Endothelial cell of umbilical vein (primary cell): ENCODE data around the gene VIT. TPM values are rescaled to one million over a fixed set of nuclear protein-coding genes. Genes with fewer than 3 reads are reported as not detected.

Experiments used
- BruUV-seq: library from RNA; stranded (reverse); fragments of 400-500 nt; replicated peaks from 2 replicates; lab custom pipeline; 2021; lab: Mats Ljungman, UMichigan
- CTCF ChIA-PET: fragments of 300-600, 350-600 bp; sonication (Branson Sonifier 250); formaldehyde crosslinking; loops from one replicate; lab custom pipeline; 2021; ENCODE audit warnings: antibody characterized with exemption, inconsistent platforms; lab: Charles Lee
- POLR2A ChIA-PET: fragments of 300-600, 350-600 bp; sonication (Branson Sonifier 250); formaldehyde crosslinking; loops from one replicate; lab custom pipeline; 2021; ENCODE audit warnings: antibody characterized with exemption, inconsistent platforms; lab: Charles Lee
- DNase-seq: peaks from one replicate; pipeline ENCODE4 v3.0.0-alpha.2; 2011; ENCODE audit warnings: low read depth, low spot score
- FAIRE-seq: peaks from 2 replicates; lab custom pipeline; 2011; peaks lifted over from hg19 to GRCh38; lab: Jason Lieb, UNC
- H2AFZ ChIP-seq: 2 replicates; pipeline ENCODE4 v1.6.0; 2012; ENCODE audit warnings: low read depth, low read length, control low read depth, inconsistent platforms
- H3K27ac ChIP-seq: 2 replicates; pipeline ENCODE4 v1.5.1; 2011; ENCODE audit warnings: low read depth, mild to moderate bottlenecking, control low read depth, low read length, moderate library complexity; ENCODE audit not compliant: insufficient read depth
- H3K27me3 ChIP-seq, 2 experiments: 2 replicates each; pipeline versions ENCODE4 v1.6.0 to v1.6.1; 2011; ENCODE audit warnings: low read length in 2 of 2, mixed read lengths in 1 of 2; ENCODE audit not compliant: control insufficient read depth in 2 of 2, insufficient read depth in 2 of 2
- H3K36me3 ChIP-seq, 2 experiments: 2 replicates in 1 of 2; 3 replicates in 1 of 2; pipeline ENCODE4 v1.5.1; 2011; ENCODE audit warnings: low read length in 2 of 2, mild to moderate bottlenecking in 1 of 2, moderate library complexity in 1 of 2; ENCODE audit not compliant: control insufficient read depth in 2 of 2, insufficient read depth in 2 of 2; ENCODE audit errors: extremely low read depth in 1 of 2
- H3K4me1 ChIP-seq: 3 replicates; pipeline ENCODE4 v1.5.1; 2011; ENCODE audit warnings: mild to moderate bottlenecking, low read length; ENCODE audit not compliant: control insufficient read depth, insufficient read depth; ENCODE audit errors: extremely low read depth
- H3K4me2 ChIP-seq: 2 replicates; pipeline ENCODE4 v1.6.1; 2011; ENCODE audit warnings: low read length, control low read depth, mixed read lengths; ENCODE audit not compliant: insufficient read depth
- H3K4me3 ChIP-seq, 3 experiments: fragments of 200-600 bp in 1 of 3; sonication (generic), shearing (Covaris generic) in 1 of 3; replicated peaks in 1 of 3; 2 replicates each; pipeline ENCODE4 v1.5.1; 2011 to 2016; ENCODE audit warnings: control low read depth in 3 of 3, low read length in 3 of 3, mild to moderate bottlenecking in 2 of 3, inconsistent platforms in 1 of 3, low read depth in 1 of 3, moderate library complexity in 1 of 3; ENCODE audit not compliant: insufficient read depth in 1 of 3
- H3K79me2 ChIP-seq: 2 replicates; pipeline ENCODE4 v1.6.0; 2012; ENCODE audit warnings: low read length, inconsistent platforms; ENCODE audit not compliant: control insufficient read depth, insufficient read depth
- H3K9ac ChIP-seq: replicated peaks from 2 replicates; pipeline ENCODE3; 2011; ENCODE audit warnings: low read length, control low read depth; ENCODE audit not compliant: insufficient read depth; ENCODE audit errors: extremely low read depth
- H3K9me1 ChIP-seq: replicated peaks from 3 replicates; pipeline ENCODE4 v1.6.0; 2011; ENCODE audit warnings: mild to moderate bottlenecking, low read length; ENCODE audit not compliant: control insufficient read depth, insufficient read depth; ENCODE audit errors: extremely low read depth
- H3K9me3 ChIP-seq: replicated peaks from 2 replicates; pipeline ENCODE4 v1.5.1; 2012; ENCODE audit warnings: low read length, inconsistent platforms; ENCODE audit not compliant: control insufficient read depth, insufficient read depth
- H4K20me1 ChIP-seq: replicated peaks from 2 replicates; pipeline ENCODE3; 2011; ENCODE audit warnings: mild to moderate bottlenecking, low read length; ENCODE audit not compliant: control insufficient read depth, insufficient read depth; ENCODE audit errors: extremely low read depth
- EZH2 ChIP-seq: IDR thresholded peaks from 2 replicates; pipeline ENCODE4 v1.6.1; 2012; ENCODE audit warnings: borderline replicate concordance, low read depth, mild to moderate bottlenecking, moderate library complexity, low read length, inconsistent platforms; ENCODE audit not compliant: severe bottlenecking
- GATA2 ChIP-seq: IDR thresholded peaks from 2 replicates; pipeline ENCODE4 v1.7.0; 2011; ENCODE audit warnings: low read depth, mild to moderate bottlenecking, moderate library complexity, mixed read lengths, low read length; ENCODE audit not compliant: insufficient read length, insufficient read depth
- JUN ChIP-seq: IDR thresholded peaks from 2 replicates; pipeline ENCODE4 v1.6.1; 2011; ENCODE audit warnings: borderline replicate concordance, low read depth; ENCODE audit not compliant: insufficient read length, insufficient read depth
- MAX ChIP-seq: IDR thresholded peaks from 2 replicates; pipeline ENCODE4 v1.6.1; 2011; ENCODE audit not compliant: insufficient read depth, insufficient read length
- MYC ChIP-seq: IDR thresholded peaks from one replicate; pipeline ENCODE4 v1.6.1; 2011; ENCODE audit warnings: mild to moderate bottlenecking, low read depth, low read length
- POLR2A ChIP-seq: IDR thresholded peaks from 2 replicates; pipeline ENCODE4 v1.6.1; 2012; ENCODE audit warnings: low read depth, mild to moderate bottlenecking, control low read depth, low read length
- POLR2AphosphoS5 ChIP-seq: IDR thresholded peaks from 2 replicates; pipeline ENCODE4 v1.6.1; 2012; ENCODE audit warnings: low read depth, mild to moderate bottlenecking, control low read depth, low read length, moderate library complexity; ENCODE audit not compliant: insufficient read depth
- dilution Hi-C: fragments of 300-500 bp; cut with MboI; formaldehyde crosslinking; loops from one replicate; pipeline ENCODE4 v1.15.0; 2019; ENCODE audit warnings: low sequenced_read_pairs; ENCODE audit not compliant: extremely low pct_ligation_motif_present
- intact Hi-C: fragments of 100-400 bp; cut with micrococcal nuclease; formaldehyde crosslinking; loops from one replicate; pipeline ENCODE4 v1.10.0; 2022
- polyA plus RNA-seq, 4 experiments: library from polyadenylated mRNA; depleted of rRNA in 3 of 4; stranded (reverse) in 3 of 4; unstranded in 1 of 4; fragments of >200 nt; gene quantifications; 2 replicates each; pipeline versions ENCODE4 v1.2.1 to v1.2.3, GENCODE V29; 2011 to 2012; ENCODE audit warnings: missing spikeins in 1 of 4
- total RNA-seq: library from RNA; stranded (reverse); gene quantifications from 2 replicates; pipeline ENCODE4 v1.2.3, GENCODE V29; 2021

The VIT gene
- total and polyA plus RNA-seq, 2 donors (not counting 3 experiments of a cell fraction or from before 2014, with no cell fraction given): 0.54 to 0.88 TPM

- Histone ChIP-seq H3K4me1 (peaks cover 22% of the 10 kb centered on the region), H2AFZ (no peak overlapping the region), H3K79me2 (no peaks in the 10 kb centered on the region), H3K9ac (no peak overlapping the region), H3K9me1 (no peaks in the 10 kb centered on the region), H3K9me3 (no peaks in the 10 kb centered on the region), H3K4me2 (peak overlapping the region; percentile 54), H3K27me3 (no peaks in the 10 kb centered on the region), H3K4me3 (no peak overlapping the region), H3K36me3 (no peaks in the 10 kb centered on the region), H3K27ac (no peak overlapping the region), H4K20me1 (no peaks in the 10 kb centered on the region)
- intact Hi-C loops (loop anchor here (10.0 kb wide), 1 partner anchor 783 kb away; no protein-coding TSS in a partner anchor), dilution Hi-C loops (no loop called here)
- DNase-seq: peak; percentile 52
- peak; percentile 33 for FAIRE-seq
- no TSS peak for BruUV-seq
- TF ChIP-seq MYC: no peak
- no peak for TF ChIP-seq GATA2
- no peak for TF ChIP-seq EZH2
- no peak for TF ChIP-seq POLR2A
- no peak for TF ChIP-seq POLR2AphosphoS5
- TF ChIP-seq JUN: no peak
- ChIA-PET POLR2A (no interaction called here), CTCF (interaction anchor here (0.8 to 1.4 kb wide), 8 partner anchors 10 to 325 kb away, joined by 3 to 9 read pairs (median 3); no protein-coding TSS in a partner anchor)
Observed at GRCh38 chr2:36677386-36677785, 19.1 kb upstream of the VIT start.

- POLR2A ChIA-PET: no interaction called here
- CTCF ChIA-PET: interaction anchor here (0.8 to 1.4 kb wide), 6 partner anchors 11 to 43 kb away, joined by 3 to 9 read pairs (median 3); no protein-coding TSS in a partner anchor
- TF ChIP-seq POLR2A (no peak), JUN (no peak), EZH2 (no peak), MAX (no peak), GATA2 (no peak)
- H3K27me3 ChIP-seq: peaks cover 0 to 4% of the 10 kb centered on the region in 2 experiments
- H2AFZ ChIP-seq: no peak overlapping the region
- peaks cover 22% of the 10 kb centered on the region for H3K4me1 ChIP-seq
- no peak overlapping the region for H3K4me3 ChIP-seq
- FAIRE-seq (no peak), DNase-seq (no peak)
- no peak overlapping the region for H3K9ac ChIP-seq
- no peaks in the 10 kb centered on the region for H3K9me3 ChIP-seq
- no peak overlapping the region for H3K27ac ChIP-seq
- dilution Hi-C loops: no loop called here
- BruUV-seq: no TSS peak
- H4K20me1 ChIP-seq: no peaks in the 10 kb centered on the region
- peak overlapping the region; percentile 54 for H3K4me2 ChIP-seq
- H3K79me2 ChIP-seq: no peaks in the 10 kb centered on the region
- intact Hi-C loops: loop anchor here (10.0 kb wide), 1 partner anchor 783 kb away; no protein-coding TSS in a partner anchor
- H3K36me3 ChIP-seq: no peaks in the 10 kb centered on the region
- H3K9me1 ChIP-seq: no peaks in the 10 kb centered on the region
Observed at GRCh38 chr2:36677996-36678605, 18.4 kb upstream of the VIT start.
